Suprapubic skin (tissue), 4 donors: ENCODE results near the gene RGS17.
"Not testable (repeated sequence)": the region's sequence is repeated elsewhere in the genome, so short reads cannot be mapped to it uniquely, and the experiment has no call there.

Experiments
- EP300 ChIP-seq: sonication (generic); formaldehyde crosslinking; IDR thresholded peaks from one replicate; pipeline ENCODE4 v1.6.1; 2017; ENCODE audit warnings: antibody characterized with exemption
- POLR2A ChIP-seq, 2 donors: fragments of 450-650 bp; IDR thresholded peaks; one replicate each; pipeline ENCODE4 v1.6.1; 2017; ENCODE audit warnings: antibody characterized with exemption in 2 of 2, mild to moderate bottlenecking in 2 of 2, moderate library complexity in 2 of 2
- POLR2AphosphoS5 ChIP-seq, 3 donors: sonication (generic); formaldehyde crosslinking; IDR thresholded peaks; one replicate each; pipeline ENCODE4 v1.6.1; 2017; ENCODE audit warnings: antibody characterized with exemption in 3 of 3
- TF ChIP-seq, protein P1 (sequence below), 2 donors: fragments of 200-600 bp in 1 of 2; fragments of 450-650 bp in 1 of 2; sonication (generic) in 1 of 2; IDR thresholded peaks; one replicate each; pipeline ENCODE4 v1.5.1; 2016 to 2019; ENCODE audit warnings: antibody characterized with exemption in 2 of 2, mild to moderate bottlenecking in 1 of 2, moderate library complexity in 1 of 2

DNA sequence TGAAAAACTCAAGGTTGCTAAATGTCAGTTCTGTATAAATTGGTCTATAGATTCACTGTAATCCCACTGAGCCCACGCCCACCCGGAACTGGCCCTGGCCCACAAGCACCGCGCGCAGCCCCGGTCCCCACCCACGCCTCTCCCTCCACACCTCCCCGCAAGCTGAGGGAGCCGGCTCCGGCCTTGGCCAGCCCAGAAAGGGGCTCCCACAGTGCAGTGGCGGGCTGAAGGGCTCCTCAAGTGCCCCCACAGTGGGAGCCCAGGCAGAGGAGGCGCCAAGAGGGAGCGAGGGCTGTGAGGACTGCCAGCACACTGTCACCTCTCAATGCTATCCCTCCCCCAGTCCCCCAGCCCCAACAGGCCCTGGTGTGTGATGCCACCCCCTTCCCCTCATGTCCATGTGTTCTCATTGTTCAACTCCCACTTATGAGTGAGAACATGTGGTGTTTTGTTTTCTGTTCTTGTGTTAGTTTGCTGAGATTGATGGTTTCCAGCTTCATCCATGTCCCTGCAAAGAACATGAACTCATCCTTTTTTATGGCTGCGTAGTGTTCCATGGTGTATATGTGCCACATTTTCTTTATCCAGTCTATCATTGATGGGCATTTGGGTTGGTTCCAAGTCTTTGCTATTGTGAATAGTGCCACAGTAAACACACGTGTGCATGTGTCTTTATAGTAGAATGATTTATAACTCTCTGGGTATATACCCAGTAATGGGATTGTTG is 164.8 kb downstream of the RGS17 start:
- not testable (repeated sequence) for TF ChIP-seq POLR2A (IDR thresholded peaks at IDR 0.05); EP300; POLR2AphosphoS5 (IDR thresholded peaks at IDR 0.05)
- TF ChIP-seq, protein P1, sequence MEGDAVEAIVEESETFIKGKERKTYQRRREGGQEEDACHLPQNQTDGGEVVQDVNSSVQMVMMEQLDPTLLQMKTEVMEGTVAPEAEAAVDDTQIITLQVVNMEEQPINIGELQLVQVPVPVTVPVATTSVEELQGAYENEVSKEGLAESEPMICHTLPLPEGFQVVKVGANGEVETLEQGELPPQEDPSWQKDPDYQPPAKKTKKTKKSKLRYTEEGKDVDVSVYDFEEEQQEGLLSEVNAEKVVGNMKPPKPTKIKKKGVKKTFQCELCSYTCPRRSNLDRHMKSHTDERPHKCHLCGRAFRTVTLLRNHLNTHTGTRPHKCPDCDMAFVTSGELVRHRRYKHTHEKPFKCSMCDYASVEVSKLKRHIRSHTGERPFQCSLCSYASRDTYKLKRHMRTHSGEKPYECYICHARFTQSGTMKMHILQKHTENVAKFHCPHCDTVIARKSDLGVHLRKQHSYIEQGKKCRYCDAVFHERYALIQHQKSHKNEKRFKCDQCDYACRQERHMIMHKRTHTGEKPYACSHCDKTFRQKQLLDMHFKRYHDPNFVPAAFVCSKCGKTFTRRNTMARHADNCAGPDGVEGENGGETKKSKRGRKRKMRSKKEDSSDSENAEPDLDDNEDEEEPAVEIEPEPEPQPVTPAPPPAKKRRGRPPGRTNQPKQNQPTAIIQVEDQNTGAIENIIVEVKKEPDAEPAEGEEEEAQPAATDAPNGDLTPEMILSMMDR (IDR thresholded peaks at IDR 0.05), result not testable (repeated sequence)
